ENCODE data around the gene NMT1.

NMT1 gene

GRCh38 chr17:45132320-45132571, 71.1 kb downstream of the NMT1 start, which contains the start of gene PLCD3:
TSS of gene PLCD3 (minus strand) at chr17:45132515. CDS start at chr17:45132410, 105 bp downstream.
- H3K36me3 Mint-ChIP-seq (ENCODE audit: low read depth) = peaks cover 3% of the 10 kb centered on the region
- H3K4me3 Mint-ChIP-seq = peak within 1 kb of the TSS; percentile 87
- H3K27me3 Mint-ChIP-seq (ENCODE audit: low read depth) = peaks cover 14% of the 10 kb centered on the region

DNA sequence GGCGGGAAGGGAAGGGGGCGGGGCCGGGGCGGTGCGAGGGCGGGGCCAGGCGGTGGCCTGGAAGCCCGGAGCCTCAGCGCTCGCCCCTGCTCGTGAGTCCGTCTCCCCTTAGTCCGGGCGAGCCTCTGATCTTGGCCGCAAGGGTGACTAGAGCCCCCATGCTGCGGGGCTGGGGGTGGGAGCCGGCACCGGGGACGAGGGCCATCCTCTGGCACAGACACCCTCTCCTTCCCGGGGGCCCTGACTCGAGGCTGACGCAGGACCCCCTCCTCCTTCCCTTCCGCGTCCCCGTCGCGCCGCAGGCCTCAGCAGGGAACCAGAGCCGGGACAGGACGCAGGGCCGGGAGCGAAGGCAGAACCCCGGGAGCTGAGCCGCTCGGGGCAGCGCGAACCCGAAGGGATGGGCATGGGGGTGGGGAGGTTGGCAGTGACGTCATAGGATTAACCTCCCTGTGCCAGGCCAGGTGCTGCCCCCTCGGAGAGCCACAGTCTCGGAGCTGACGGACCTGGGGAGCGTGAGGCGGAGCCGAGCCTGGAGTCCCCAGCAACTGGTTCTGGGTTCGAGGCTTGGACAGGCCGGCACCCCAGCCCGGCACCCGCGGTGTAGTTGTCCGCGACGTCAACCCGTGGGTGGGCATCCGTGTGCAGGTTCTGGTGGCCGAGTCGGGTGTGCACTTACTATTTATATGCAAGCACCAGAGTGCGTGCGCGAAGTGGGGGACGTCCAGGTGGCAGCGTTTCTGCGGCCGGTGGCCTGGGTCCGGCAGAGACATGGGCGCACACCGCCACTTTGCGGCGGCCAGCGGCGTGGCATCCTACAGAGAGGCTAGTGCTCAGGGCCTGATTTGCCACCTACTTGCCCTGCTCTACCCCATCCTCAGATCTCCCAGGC, 71.7 kb downstream of the NMT1 start:
- peak overlapping the region; percentile 83 for H3K27ac Mint-ChIP-seq
- H3K9me3 Mint-ChIP-seq = no peaks in the 10 kb centered on the region
- H3K36me3 Mint-ChIP-seq (ENCODE audit: low read depth) = peaks cover 3% of the 10 kb centered on the region
- H3K4me1 Mint-ChIP-seq (ENCODE audit: low read depth) = peaks cover 4% of the 10 kb centered on the region
- peaks cover 14% of the 10 kb centered on the region for H3K27me3 Mint-ChIP-seq (ENCODE audit: low read depth)
- peak overlapping the region; percentile 87 for H3K4me3 Mint-ChIP-seq

More at GRCh38 chr17:45132320-45132571, 71.1 kb downstream of the NMT1 start, which contains the start of gene PLCD3:
- H3K27ac Mint-ChIP-seq = peak within 1 kb of the TSS; percentile 83
- H3K4me1 Mint-ChIP-seq (ENCODE audit: low read depth) = peaks cover 6% of the 10 kb centered on the region
- H3K9me3 Mint-ChIP-seq = no peaks in the 10 kb centered on the region

GRCh38 chr17:45135192-45135977, 74.3 kb downstream of the NMT1 start, which contains the start of gene ACBD4:
TSS of gene ACBD4 (plus strand) at chr17:45135687. CDS start at chr17:45136145, 458 bp downstream.
- Mint-ChIP-seq H3K9me3 (no peaks in the 10 kb centered on the region), H3K4me1 (ENCODE audit: low read depth) (peaks cover 4% of the 10 kb centered on the region), H3K27me3 (ENCODE audit: low read depth) (peaks cover 11% of the 10 kb centered on the region), H3K36me3 (ENCODE audit: low read depth) (peaks cover 3% of the 10 kb centered on the region), H3K27ac (peak within 1 kb of the TSS; percentile 79), H3K4me3 (peak within 1 kb of the TSS; percentile 91)

- H3K27me3 Mint-ChIP-seq (ENCODE audit: low read depth) = peaks cover 3% of the 10 kb centered on the region
- peak overlapping the region; percentile 91 for H3K4me3 Mint-ChIP-seq
- peaks cover 8% of the 10 kb centered on the region for H3K4me1 Mint-ChIP-seq (ENCODE audit: low read depth)
- no peaks in the 10 kb centered on the region for H3K9me3 Mint-ChIP-seq
- H3K36me3 Mint-ChIP-seq (ENCODE audit: low read depth) = peaks cover 5% of the 10 kb centered on the region
- H3K27ac Mint-ChIP-seq = peak overlapping the region; percentile 79
Measured at GRCh38 chr17:45135978-45136791, 75.1 kb downstream of the NMT1 start.

- Mint-ChIP-seq H3K27ac (no peak overlapping the region), H3K4me1 (ENCODE audit: low read depth) (peaks cover 8% of the 10 kb centered on the region), H3K36me3 (ENCODE audit: low read depth) (peaks cover 5% of the 10 kb centered on the region), H3K27me3 (ENCODE audit: low read depth) (no peaks in the 10 kb centered on the region), H3K4me3 (peak overlapping the region; percentile 91), H3K9me3 (no peaks in the 10 kb centered on the region)
Measured at GRCh38 chr17:45136846-45137560, 75.9 kb downstream of the NMT1 start.

DNA sequence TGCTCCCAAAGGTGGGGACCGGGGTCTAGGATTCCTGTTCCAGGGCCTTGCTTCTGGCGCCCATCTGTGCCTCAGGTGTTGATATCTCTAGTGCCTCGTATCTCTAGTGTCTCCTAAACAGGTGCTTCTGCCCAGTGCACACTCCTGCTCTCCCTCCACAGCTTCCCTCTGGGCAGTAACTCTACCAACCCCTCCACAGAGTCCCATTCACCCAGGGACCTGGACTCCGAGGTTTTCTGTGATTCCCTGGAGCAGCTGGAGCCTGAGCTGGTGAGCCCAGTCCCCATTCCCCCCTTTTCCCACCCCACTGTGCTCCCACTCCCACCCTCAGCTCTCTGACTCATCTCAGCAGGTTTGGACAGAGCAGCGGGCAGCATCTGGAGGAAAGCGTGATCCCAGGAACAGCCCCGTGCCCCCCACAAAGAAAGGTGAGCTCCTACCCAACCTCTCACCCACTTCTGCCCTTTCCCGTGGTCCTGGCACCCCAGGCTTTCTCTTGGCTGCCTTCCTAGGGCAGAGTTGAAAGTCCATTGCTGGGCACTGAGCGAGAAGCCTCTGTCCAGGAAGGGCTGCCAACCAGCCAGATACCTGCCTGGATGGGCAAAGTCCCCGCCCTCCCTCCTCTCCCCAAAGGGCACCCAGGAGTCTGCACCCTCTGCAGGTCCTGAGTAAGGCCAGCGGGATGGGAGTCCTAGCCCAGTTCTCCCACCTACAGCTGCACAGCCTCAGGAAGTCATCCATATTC, 76.6 kb downstream of the NMT1 start:
- H3K27ac Mint-ChIP-seq = no peak overlapping the region
- H3K4me3 Mint-ChIP-seq = no peak overlapping the region
- no peaks in the 10 kb centered on the region for H3K27me3 Mint-ChIP-seq (ENCODE audit: low read depth)
- peaks cover 6% of the 10 kb centered on the region for H3K36me3 Mint-ChIP-seq (ENCODE audit: low read depth)
- H3K4me1 Mint-ChIP-seq (ENCODE audit: low read depth) = peaks cover 8% of the 10 kb centered on the region
- no peaks in the 10 kb centered on the region for H3K9me3 Mint-ChIP-seq

GRCh38 chr17:45138911-45139532, 77.9 kb downstream of the NMT1 start:
- Mint-ChIP-seq H3K27me3 (ENCODE audit: low read depth) (no peaks in the 10 kb centered on the region), H3K27ac (no peak overlapping the region), H3K36me3 (ENCODE audit: low read depth) (peaks cover 7% of the 10 kb centered on the region), H3K4me1 (ENCODE audit: low read depth) (peaks cover 6% of the 10 kb centered on the region), H3K9me3 (no peaks in the 10 kb centered on the region), H3K4me3 (no peak overlapping the region)

DNA sequence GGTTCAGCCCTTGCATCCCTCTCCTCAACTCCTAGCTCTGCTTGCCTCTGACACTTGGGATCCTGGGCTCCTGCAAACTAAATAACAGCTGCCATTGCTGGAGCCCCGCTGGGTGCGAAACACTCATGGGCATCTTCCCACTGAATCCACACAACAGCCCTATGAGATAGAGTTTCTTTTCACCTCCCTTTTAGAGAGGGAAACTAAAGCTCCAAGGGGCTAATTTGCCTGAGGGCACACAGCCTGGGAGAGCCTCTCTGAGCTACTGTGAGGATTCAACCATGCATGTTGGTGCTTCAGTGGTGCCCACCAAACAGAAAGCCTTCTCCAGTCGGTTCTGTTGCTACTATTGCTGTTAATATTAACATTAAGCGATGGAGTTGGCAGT, 78.4 kb downstream of the NMT1 start:
- H3K4me1 Mint-ChIP-seq (ENCODE audit: low read depth) = peaks cover 6% of the 10 kb centered on the region
- H3K4me3 Mint-ChIP-seq = no peak overlapping the region
- H3K27ac Mint-ChIP-seq = no peak overlapping the region
- no peaks in the 10 kb centered on the region for H3K9me3 Mint-ChIP-seq
- peaks cover 7% of the 10 kb centered on the region for H3K36me3 Mint-ChIP-seq (ENCODE audit: low read depth)
- no peaks in the 10 kb centered on the region for H3K27me3 Mint-ChIP-seq (ENCODE audit: low read depth)

- no peak overlapping the region for H3K27ac Mint-ChIP-seq
- peaks cover 7% of the 10 kb centered on the region for H3K36me3 Mint-ChIP-seq (ENCODE audit: low read depth)
- H3K4me3 Mint-ChIP-seq = no peak overlapping the region
Measured at GRCh38 chr17:45143094-45143670, 82.1 kb downstream of the NMT1 start.

GRCh38 chr17:45143767-45144198, 82.7 kb downstream of the NMT1 start:
- no peaks in the 10 kb centered on the region for H3K9me3 Mint-ChIP-seq
- peaks cover 9% of the 10 kb centered on the region for H3K36me3 Mint-ChIP-seq (ENCODE audit: low read depth)
- H3K27ac Mint-ChIP-seq = no peak overlapping the region
- H3K4me3 Mint-ChIP-seq = peak overlapping the region; percentile 40
- peaks cover 21% of the 10 kb centered on the region for H3K4me1 Mint-ChIP-seq (ENCODE audit: low read depth)
- H3K27me3 Mint-ChIP-seq (ENCODE audit: low read depth) = no peaks in the 10 kb centered on the region

More at GRCh38 chr17:45143094-45143670, 82.1 kb downstream of the NMT1 start:
- no peaks in the 10 kb centered on the region for H3K9me3 Mint-ChIP-seq
- no peaks in the 10 kb centered on the region for H3K27me3 Mint-ChIP-seq (ENCODE audit: low read depth)
- peaks cover 21% of the 10 kb centered on the region for H3K4me1 Mint-ChIP-seq (ENCODE audit: low read depth)

DNA sequence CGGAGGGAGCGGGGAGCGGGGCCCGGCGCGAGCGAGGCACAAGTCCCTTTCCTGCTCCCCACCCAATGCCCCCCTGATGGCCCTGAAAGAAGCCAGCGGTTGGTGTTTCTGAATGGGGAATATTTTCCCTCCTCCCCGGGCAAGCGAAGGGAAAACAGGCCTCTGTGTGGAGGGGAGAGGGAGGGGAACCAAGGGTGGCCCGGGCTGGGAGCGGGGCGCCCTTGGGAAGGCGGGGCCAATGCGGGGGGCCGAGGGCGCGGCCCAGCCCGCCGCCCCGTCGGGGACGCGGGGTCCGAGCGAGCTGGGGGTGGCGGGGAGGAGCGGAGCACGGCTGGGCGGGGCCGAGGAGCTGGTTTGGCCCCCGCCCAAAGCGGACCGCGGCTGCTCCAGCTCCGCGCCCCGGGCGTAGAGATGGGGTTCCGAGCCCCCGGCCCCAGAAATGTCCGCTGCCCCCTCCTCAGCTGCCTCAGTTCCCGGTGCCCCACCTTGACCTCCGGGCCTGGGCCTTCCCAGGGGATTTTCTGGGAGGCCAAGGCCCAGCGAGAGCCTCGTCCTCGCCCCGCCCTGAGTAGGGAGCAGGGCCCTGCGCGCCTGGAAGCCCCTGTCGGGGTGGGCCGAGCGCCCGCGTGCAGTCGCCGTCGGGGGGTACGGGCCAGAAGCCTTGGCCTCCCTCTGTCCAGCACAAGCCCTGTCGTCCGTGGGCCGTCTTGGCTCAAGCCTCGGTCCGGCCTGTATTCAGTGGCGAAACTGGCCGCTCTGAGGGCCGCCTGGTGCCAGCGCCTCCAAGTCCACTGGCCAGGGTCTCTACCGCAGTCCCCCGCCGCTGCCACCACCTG, 83.3 kb downstream of the NMT1 start:
- no peaks in the 10 kb centered on the region for H3K9me3 Mint-ChIP-seq
- H3K36me3 Mint-ChIP-seq (ENCODE audit: low read depth) = peaks cover 11% of the 10 kb centered on the region
- H3K4me3 Mint-ChIP-seq = no peak overlapping the region
- no peak overlapping the region for H3K27ac Mint-ChIP-seq
- H3K27me3 Mint-ChIP-seq (ENCODE audit: low read depth) = no peaks in the 10 kb centered on the region
- H3K4me1 Mint-ChIP-seq (ENCODE audit: low read depth) = peaks cover 21% of the 10 kb centered on the region

DNA sequence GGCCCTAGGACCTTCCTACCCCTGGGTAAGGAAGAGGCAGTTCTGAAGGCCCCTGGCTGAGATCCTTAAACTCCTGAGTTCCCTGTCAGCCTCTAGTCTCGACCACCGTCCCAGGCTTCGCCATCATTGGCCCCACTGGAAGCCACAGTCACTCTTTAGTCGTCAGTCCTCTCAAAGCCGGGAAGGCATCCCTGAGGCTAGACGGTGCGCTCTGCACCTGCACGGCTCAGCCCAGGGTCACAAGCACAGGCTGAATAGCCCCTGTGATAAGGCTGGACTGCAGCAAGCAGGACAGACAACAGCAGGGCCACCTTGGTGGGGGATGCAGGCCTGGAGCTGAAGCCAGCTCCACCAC, 83.9 kb downstream of the NMT1 start:
- Mint-ChIP-seq H3K4me3 (no peak overlapping the region), H3K4me1 (ENCODE audit: low read depth) (peaks cover 21% of the 10 kb centered on the region), H3K27me3 (ENCODE audit: low read depth) (no peaks in the 10 kb centered on the region), H3K36me3 (ENCODE audit: low read depth) (peaks cover 17% of the 10 kb centered on the region), H3K9me3 (no peaks in the 10 kb centered on the region), H3K27ac (peak overlapping the region; percentile 55)

All from T-helper 1 cell treated with Interleukin-12 subunit alpha and Interleukin-12 subunit beta and Interleukin-4 antibody, amounts not matched to agents 30 μg/mL and 1 μg/mL, for 36 hours (primary cell).